DND-41 (cell line): Measurements from ENCODE around the gene SOCS1.

Experiments used
- CTCF ChIP-seq: IDR thresholded peaks from 2 replicates; pipeline ENCODE4 v1.5.1; 2012; ENCODE audit warnings: borderline replicate concordance, low read length, moderate library complexity, mild to moderate bottlenecking; ENCODE audit not compliant: poor library complexity, severe bottlenecking; ENCODE audit errors: extremely low read depth
- EZH2 ChIP-seq: IDR thresholded peaks from 3 replicates; pipeline ENCODE4 v1.6.1; 2012; ENCODE audit warnings: borderline replicate concordance, low read depth, mild to moderate bottlenecking, moderate library complexity, low read length, inconsistent platforms; ENCODE audit not compliant: severe bottlenecking

- TF ChIP-seq CTCF (no peak), EZH2 (no peak)
These were observed 43.2 kb downstream of the SOCS1 start for GRCh38 chr16:11212798-11213196.
